Right cardiac atrium (tissue), 5 donors: ENCODE measurements around the gene RPE65. TPM values are rescaled to one million over a fixed set of nuclear protein-coding genes. Genes with fewer than 3 reads are reported as not detected.
"Not testable (repeated sequence)": the region's sequence is repeated elsewhere in the genome, so short reads cannot be mapped to it uniquely, and the experiment has no call there.

Experiments used
- ATAC-seq, 2 donors: fragments of 200-7000 bp; cut with Tn5 transposase; one replicate each; pipeline versions ENCODE4 v1.8.0 to v1.9.1; 2020; ENCODE audit warnings: moderate library complexity in 2 of 2, mild to moderate bottlenecking in 1 of 2
- DNase-seq, 3 donors: peaks; one replicate each; pipeline ENCODE4 v3.0.0-alpha.2; 2020
- H3K27ac ChIP-seq: one replicate; pipeline ENCODE4 v1.5.1; 2013; ENCODE audit warnings: mild to moderate bottlenecking, low read length, control low read depth, moderate library complexity
- H3K27me3 ChIP-seq: one replicate; pipeline ENCODE4 v1.6.1; 2013; ENCODE audit not compliant: control insufficient read depth, insufficient read depth
- H3K4me1 ChIP-seq: one replicate; pipeline ENCODE4 v1.6.1; 2013; ENCODE audit warnings: low read length; ENCODE audit not compliant: control insufficient read depth, insufficient read depth
- H3K4me3 ChIP-seq: one replicate; pipeline ENCODE4 v1.5.1; 2013; ENCODE audit warnings: low read length, control low read depth
- H3K9me3 ChIP-seq: one replicate; pipeline ENCODE4 v1.6.1; 2013; ENCODE audit warnings: low read length; ENCODE audit not compliant: control insufficient read depth
- whole genome bisulfite sequencing: extraction: QIAGEN DNeasy Blood & Tissue Kit; methylation state at CpG from one replicate; pipeline ENCODE4 v1.1.7; 2013; 5-methylcytosine and 5-hydroxymethylcytosine counted together
- intact Hi-C, 4 donors: fragments of 100-400 bp; cut with DNase I; formaldehyde crosslinking; loops; one replicate each; pipeline versions ENCODE4 v1.11.0 to v1.14.0; 2022 to 2023
- polyA plus RNA-seq: library from polyadenylated mRNA; stranded (reverse); fragments of 200-250 nt; gene quantifications from one replicate; pipeline ENCODE4 v1.2.3, GENCODE V29; 2013
- total RNA-seq, 4 donors: library from RNA; stranded (reverse); fragmentation: NEBNext Ultra II Directional; extraction: Animal tissue kit (Norgen Biotek cat#: 25700); gene quantifications; one replicate each; pipeline ENCODE4 v1.2.1, GENCODE V29; 2021
- donor health status: healthy with polysubstance abuse.
- donor health status: DM: no; HTN: yes; CAD: no.
- donor health status: DM: no; HTN: no; CAD: no.
- donor health status: DM: no; HTN: yes; CAD: no; lungs with severe emphysema.
- donor health status: DM: yes; HTN: yes; CAD: no.

The RPE65 gene
- total and polyA plus RNA-seq, 5 donors, result 0.07 TPM; not detected in 4

GRCh38 chr1:68479501-68479900, 29.7 kb upstream of the RPE65 start:
- 98% methylated on average over 2 of the region's 2 CpGs for WGBS
- no peaks in the 10 kb centered on the region for H3K9me3 ChIP-seq
- no peak for DNase-seq
- ATAC-seq, result no peak
- no peak overlapping the region for H3K27ac ChIP-seq
- H3K4me1 ChIP-seq, result no peaks in the 10 kb centered on the region
- H3K4me3 ChIP-seq, result no peak overlapping the region
- no peaks in the 10 kb centered on the region for H3K27me3 ChIP-seq
- intact Hi-C loops, result loop anchor here in 1 of 4 donors (10.0 kb wide), 1 partner anchor 95 kb away; no protein-coding TSS in a partner anchor

GRCh38 chr1:68478662-68479061, 28.9 kb upstream of the RPE65 start:
- DNase-seq, result no peak
- H3K4me3 ChIP-seq, result no peak overlapping the region
- H3K9me3 ChIP-seq, result no peaks in the 10 kb centered on the region
- WGBS, result 89% methylated on average over 2 of the region's 2 CpGs
- no peaks in the 10 kb centered on the region for H3K27me3 ChIP-seq
- ATAC-seq, result no peak
- intact Hi-C loops, result loop anchor here in 1 of 4 donors (10.0 kb wide), 1 partner anchor 96 kb away; no protein-coding TSS in a partner anchor
- no peaks in the 10 kb centered on the region for H3K4me1 ChIP-seq
- no peak overlapping the region for H3K27ac ChIP-seq

GRCh38 chr1:68476626-68477025, 26.9 kb upstream of the RPE65 start:
- H3K27ac ChIP-seq, H3K4me3 ChIP-seq, DNase-seq, ATAC-seq, H3K27me3 ChIP-seq, H3K4me1 ChIP-seq, H3K9me3 ChIP-seq: not testable (repeated sequence)
- intact Hi-C loops, result loop anchor here in 1 of 4 donors (10.0 kb wide), 1 partner anchor 98 kb away; no protein-coding TSS in a partner anchor
- WGBS, result 37% methylated on average over 2 of the region's 2 CpGs

- no peaks in the 10 kb centered on the region for H3K4me1 ChIP-seq
- intact Hi-C loops, result loop anchor here in 1 of 4 donors (10.0 kb wide), 1 partner anchor 102 kb away; no protein-coding TSS in a partner anchor
- ATAC-seq (no peak), DNase-seq (no peak)
- no peaks in the 10 kb centered on the region for H3K9me3 ChIP-seq
- H3K4me3 ChIP-seq, result no peak overlapping the region
- no peaks in the 10 kb centered on the region for H3K27me3 ChIP-seq
- H3K27ac ChIP-seq, result no peak overlapping the region
Measured at GRCh38 chr1:68473060-68473459, 23.3 kb upstream of the RPE65 start.

- H3K27ac ChIP-seq, result no peak overlapping the region
- H3K9me3 ChIP-seq, result no peaks in the 10 kb centered on the region
- ATAC-seq, result no peak
- DNase-seq, result no peak
- intact Hi-C loops, result loop anchor here in 1 of 4 donors (10.0 kb wide), 1 partner anchor 104 kb away; no protein-coding TSS in a partner anchor
- WGBS, result 85% methylated on average over 2 of the region's 2 CpGs
- H3K4me1 ChIP-seq, result no peaks in the 10 kb centered on the region
- H3K4me3 ChIP-seq, result no peak overlapping the region
- no peaks in the 10 kb centered on the region for H3K27me3 ChIP-seq
Measured at GRCh38 chr1:68470388-68470970, 20.7 kb upstream of the RPE65 start.

GRCh38 chr1:68464891-68465290, 15.1 kb upstream of the RPE65 start:
- no peak for ATAC-seq
- no peaks in the 10 kb centered on the region for H3K9me3 ChIP-seq
- WGBS, result 47% methylated on average over 6 of the region's 6 CpGs

GRCh38 chr1:68460935-68461334, 11.2 kb upstream of the RPE65 start:
- Histone ChIP-seq H3K27ac (no peak overlapping the region), H3K4me1 (no peaks in the 10 kb centered on the region), H3K9me3 (no peaks in the 10 kb centered on the region), H3K27me3 (no peaks in the 10 kb centered on the region), H3K4me3 (no peak overlapping the region)
- intact Hi-C loops, result no loop called here
- ATAC-seq (no peak), DNase-seq (no peak)
- WGBS, result 87% methylated on average over 4 of the region's 4 CpGs

More at GRCh38 chr1:68464891-68465290, 15.1 kb upstream of the RPE65 start:
- no peak for DNase-seq
- no peak overlapping the region for H3K4me3 ChIP-seq
- H3K27me3 ChIP-seq, result no peaks in the 10 kb centered on the region
- intact Hi-C loops, result no loop called here
- no peaks in the 10 kb centered on the region for H3K4me1 ChIP-seq
- H3K27ac ChIP-seq, result no peak overlapping the region

- intact Hi-C loops, result no loop called here
- H3K27ac ChIP-seq, result no peak overlapping the region
- no peak for DNase-seq
- no peaks in the 10 kb centered on the region for H3K27me3 ChIP-seq
- ATAC-seq, result no peak
- no peaks in the 10 kb centered on the region for H3K4me1 ChIP-seq
- WGBS, result 88% methylated on average over 1 of the region's 1 CpG
- no peak overlapping the region for H3K4me3 ChIP-seq
- H3K9me3 ChIP-seq, result no peaks in the 10 kb centered on the region
Measured at GRCh38 chr1:68459796-68460195, 10.0 kb upstream of the RPE65 start.

GRCh38 chr1:68459091-68459490, 9.3 kb upstream of the RPE65 start:
- Histone ChIP-seq H3K4me1 (no peaks in the 10 kb centered on the region), H3K27me3 (no peaks in the 10 kb centered on the region), H3K9me3 (no peaks in the 10 kb centered on the region), H3K4me3 (no peak overlapping the region), H3K27ac (no peak overlapping the region)
- DNase-seq (no peak), ATAC-seq (no peak)
- intact Hi-C loops, result no loop called here
- 70% methylated on average over 2 of the region's 2 CpGs for WGBS

GRCh38 chr1:68456202-68456601, 6.4 kb upstream of the RPE65 start:
- Histone ChIP-seq H3K27ac (no peak overlapping the region), H3K27me3 (no peaks in the 10 kb centered on the region), H3K4me3 (no peak overlapping the region), H3K9me3 (no peaks in the 10 kb centered on the region), H3K4me1 (no peaks in the 10 kb centered on the region)
- 87% methylated on average over 1 of the region's 1 CpG for WGBS
- DNase-seq, result no peak
- no peak for ATAC-seq
- intact Hi-C loops, result no loop called here

- DNase-seq, result no peak
- intact Hi-C loops, result no loop called here
Measured at GRCh38 chr1:68454534-68454933, 4.8 kb upstream of the RPE65 start.

More at GRCh38 chr1:68454534-68454933, 4.8 kb upstream of the RPE65 start:
- Histone ChIP-seq H3K4me1 (no peaks in the 10 kb centered on the region), H3K27me3 (no peaks in the 10 kb centered on the region), H3K4me3 (no peak overlapping the region), H3K9me3 (no peaks in the 10 kb centered on the region), H3K27ac (no peak overlapping the region)
- ATAC-seq, result no peak
- WGBS, result 71% methylated on average over 2 of the region's 2 CpGs
